Stimulated activated CD4-positive, alpha-beta T cell treated with anti-CD3 and anti-CD28 coated beads, Interleukin-12 subunit alpha, Interleukin-12 subunit beta, amount 100 ng/mL, for 48 hours (primary cell): ENCODE measurements around the gene COL6A3.
"Not testable (repeated sequence)": the region's sequence is repeated elsewhere in the genome, so short reads cannot be mapped to it uniquely, and the experiment has no call there.

Source experiments
- DNase-seq, 3 donors: peaks; one replicate each; pipeline ENCODE4 v3.0.0-alpha.2; 2020; ENCODE audit warnings: low read depth in 2 of 3, low spot score in 1 of 3

The COL6A3 gene

GRCh38 chr2:237319086-237319820 lies 94.7 kb downstream of the COL6A3 start:
- no peak for DNase-seq

- no peak for DNase-seq
Measured at GRCh38 chr2:237316339-237316738, 97.6 kb downstream of the COL6A3 start.

- no peak for DNase-seq
Measured at GRCh38 chr2:237315829-237316225, 98.1 kb downstream of the COL6A3 start.

GRCh38 chr2:237315170-237315828 lies 98.7 kb downstream of the COL6A3 start:
- DNase-seq: no peak

- no peak for DNase-seq
Measured at GRCh38 chr2:237314681-237315080, 99.3 kb downstream of the COL6A3 start.

- no peak for DNase-seq
Measured at GRCh38 chr2:237314198-237314597, 99.8 kb downstream of the COL6A3 start.

- no peak for DNase-seq
Measured at GRCh38 chr2:237312021-237312755, 101.8 kb downstream of the COL6A3 start.

GRCh38 chr2:237310515-237311114 lies 103.3 kb downstream of the COL6A3 start:
- DNase-seq: no peak

GRCh38 chr2:237309416-237309815 lies 104.5 kb downstream of the COL6A3 start:
- DNase-seq: no peak

- DNase-seq: no peak
Measured at GRCh38 chr2:237309011-237309410, 105.0 kb downstream of the COL6A3 start.

- DNase-seq: no peak
Measured at GRCh38 chr2:237307474-237307873, 106.5 kb downstream of the COL6A3 start.

- no peak for DNase-seq
Measured at GRCh38 chr2:237306787-237307170, 107.2 kb downstream of the COL6A3 start.

- no peak for DNase-seq
Measured at GRCh38 chr2:237306083-237306786, 107.7 kb downstream of the COL6A3 start.

GRCh38 chr2:237305579-237305978 lies 108.4 kb downstream of the COL6A3 start:
- DNase-seq: no peak

GRCh38 chr2:237304763-237305514 lies 109.0 kb downstream of the COL6A3 start:
- no peak for DNase-seq

GRCh38 chr2:237303244-237303643 lies 110.7 kb downstream of the COL6A3 start:
- DNase-seq: not testable (repeated sequence)

GRCh38 chr2:237301595-237301994 lies 112.4 kb downstream of the COL6A3 start:
- DNase-seq: no peak

GRCh38 chr2:237300739-237301138 lies 113.2 kb downstream of the COL6A3 start:
- DNase-seq: no peak

GRCh38 chr2:237299906-237300305 lies 114.1 kb downstream of the COL6A3 start:
- no peak for DNase-seq
